Effector memory CD4-positive, alpha-beta T cell (primary cell): ENCODE measurements around the gene TMCO2.
"Not testable (repeated sequence)": the region's sequence is repeated elsewhere in the genome, so short reads cannot be mapped to it uniquely, and the experiment has no call there.

Experiments
- DNase-seq, 3 donors: peaks; one replicate each; pipeline ENCODE4 v3.0.0-alpha.2; 2020
- H3K27ac ChIP-seq: 2 replicates; pipeline ENCODE4 v1.7.0; 2013; ENCODE audit warnings: mild to moderate bottlenecking, low read length, moderate library complexity; ENCODE audit not compliant: insufficient read depth, poor library complexity, severe bottlenecking
- H3K27me3 ChIP-seq: replicated peaks from 2 replicates; pipeline ENCODE4 v1.7.0; 2013; ENCODE audit warnings: mild to moderate bottlenecking, low read length; ENCODE audit not compliant: insufficient read depth, control insufficient read depth, poor library complexity, severe bottlenecking
- H3K36me3 ChIP-seq: 2 replicates; pipeline ENCODE4 v1.7.0; 2013; ENCODE audit warnings: mild to moderate bottlenecking, low read length, moderate library complexity; ENCODE audit not compliant: control insufficient read depth, insufficient read depth
- H3K4me1 ChIP-seq: 2 replicates; pipeline ENCODE4 v1.7.0; 2013; ENCODE audit warnings: low read length, mild to moderate bottlenecking; ENCODE audit not compliant: control insufficient read depth, insufficient read depth, poor library complexity, severe bottlenecking
- H3K4me3 ChIP-seq: 2 replicates; pipeline ENCODE4 v1.7.0; 2013; ENCODE audit warnings: low read length, low read depth, mild to moderate bottlenecking; ENCODE audit not compliant: insufficient read depth, poor library complexity, severe bottlenecking
- H3K9me3 ChIP-seq: 2 replicates; pipeline ENCODE4 v1.7.0; 2013; ENCODE audit warnings: mild to moderate bottlenecking, low read length, moderate library complexity; ENCODE audit not compliant: control insufficient read depth
- total RNA-seq, 3 donors: gene quantifications; one replicate each; lab custom pipeline; 2026; lab: John Stamatoyannopoulos, UW

Gene TMCO2
- total RNA-seq, result 0 to 0.35 (median 0) reads per million in 3 donors

DNA sequence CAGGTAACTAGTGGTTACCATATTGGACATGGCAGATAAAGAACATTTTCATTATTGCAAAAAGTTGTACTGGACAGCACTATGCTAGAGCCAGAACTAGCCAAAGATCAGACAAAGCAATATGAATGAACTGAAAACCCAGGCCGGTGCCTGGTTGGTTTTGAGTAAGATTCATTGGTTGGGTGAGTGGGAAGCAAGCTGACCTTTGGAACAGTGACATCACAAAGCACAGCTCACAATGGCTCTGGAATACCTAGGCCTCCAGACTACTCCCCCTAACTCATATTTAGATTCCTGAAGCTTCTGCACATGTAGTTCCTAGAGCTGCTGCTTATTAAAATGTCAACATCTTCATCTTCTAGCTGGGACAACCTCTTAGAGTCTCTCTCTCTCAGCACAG, at the start of gene TMCO2:
Gene TMCO2 (plus strand): TSS at position 283 of the 400 bp plus-strand sequence. CDS start 57 bp downstream, at position 340.
- no peak for DNase-seq
- Histone ChIP-seq H3K27ac (no peak within 1 kb of the TSS), H3K27me3 (no peaks in the 10 kb centered on the region), H3K9me3 (no peaks in the 10 kb centered on the region), H3K4me1 (no peaks in the 10 kb centered on the region), H3K4me3 (no peak within 1 kb of the TSS), H3K36me3 (no peaks in the 10 kb centered on the region)

DNA sequence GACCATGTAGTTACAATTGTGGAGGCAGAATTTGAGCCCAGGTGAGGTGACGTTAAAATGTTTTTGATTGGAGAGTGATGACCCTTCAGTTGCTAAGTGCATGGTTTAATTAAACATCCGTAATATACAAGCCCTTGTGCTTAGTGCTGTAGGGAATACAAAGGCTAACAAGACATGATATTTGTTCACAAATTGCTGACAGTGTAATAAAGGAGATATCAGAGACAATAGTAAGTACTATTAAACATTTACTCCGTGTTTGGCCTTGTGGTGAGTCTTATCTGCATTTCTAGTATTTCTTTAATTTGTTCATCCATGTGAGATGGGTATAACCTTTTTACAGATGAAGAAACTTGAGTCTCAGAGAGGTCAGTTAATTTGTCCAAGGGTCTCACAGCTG, 48.6 kb upstream of the TMCO2 start:
- H3K36me3 ChIP-seq, result peaks cover 27% of the 10 kb centered on the region
- H3K27me3 ChIP-seq, result no peaks in the 10 kb centered on the region
- no peaks in the 10 kb centered on the region for H3K9me3 ChIP-seq
- DNase-seq, result no peak
- no peak overlapping the region for H3K27ac ChIP-seq
- no peak overlapping the region for H3K4me3 ChIP-seq
- no peaks in the 10 kb centered on the region for H3K4me1 ChIP-seq

GRCh38 chr1:40204856-40205255, 42.9 kb upstream of the TMCO2 start:
- Histone ChIP-seq H3K36me3 (peaks cover 39% of the 10 kb centered on the region), H3K4me3 (no peak overlapping the region), H3K27ac (no peak overlapping the region), H3K4me1 (no peaks in the 10 kb centered on the region), H3K9me3 (no peaks in the 10 kb centered on the region), H3K27me3 (no peaks in the 10 kb centered on the region)
- no peak for DNase-seq

GRCh38 chr1:40210511-40211204, 37.1 kb upstream of the TMCO2 start:
- H3K27ac ChIP-seq, result no peak overlapping the region
- H3K36me3 ChIP-seq, result peaks cover 31% of the 10 kb centered on the region
- no peaks in the 10 kb centered on the region for H3K27me3 ChIP-seq
- H3K9me3 ChIP-seq, result no peaks in the 10 kb centered on the region
- H3K4me3 ChIP-seq, result no peak overlapping the region
- no peak for DNase-seq
- no peaks in the 10 kb centered on the region for H3K4me1 ChIP-seq

- Histone ChIP-seq H3K9me3 (no peaks in the 10 kb centered on the region), H3K36me3 (no peaks in the 10 kb centered on the region), H3K4me3 (no peak overlapping the region), H3K4me1 (no peaks in the 10 kb centered on the region), H3K27me3 (no peaks in the 10 kb centered on the region), H3K27ac (no peak overlapping the region)
- DNase-seq, result no peak
Measured at GRCh38 chr1:40218333-40218732, 29.4 kb upstream of the TMCO2 start.

GRCh38 chr1:40221471-40221905, 26.2 kb upstream of the TMCO2 start:
- not testable (repeated sequence) for H3K4me3 ChIP-seq, DNase-seq, H3K4me1 ChIP-seq, H3K9me3 ChIP-seq, H3K27ac ChIP-seq, H3K36me3 ChIP-seq, H3K27me3 ChIP-seq

DNA sequence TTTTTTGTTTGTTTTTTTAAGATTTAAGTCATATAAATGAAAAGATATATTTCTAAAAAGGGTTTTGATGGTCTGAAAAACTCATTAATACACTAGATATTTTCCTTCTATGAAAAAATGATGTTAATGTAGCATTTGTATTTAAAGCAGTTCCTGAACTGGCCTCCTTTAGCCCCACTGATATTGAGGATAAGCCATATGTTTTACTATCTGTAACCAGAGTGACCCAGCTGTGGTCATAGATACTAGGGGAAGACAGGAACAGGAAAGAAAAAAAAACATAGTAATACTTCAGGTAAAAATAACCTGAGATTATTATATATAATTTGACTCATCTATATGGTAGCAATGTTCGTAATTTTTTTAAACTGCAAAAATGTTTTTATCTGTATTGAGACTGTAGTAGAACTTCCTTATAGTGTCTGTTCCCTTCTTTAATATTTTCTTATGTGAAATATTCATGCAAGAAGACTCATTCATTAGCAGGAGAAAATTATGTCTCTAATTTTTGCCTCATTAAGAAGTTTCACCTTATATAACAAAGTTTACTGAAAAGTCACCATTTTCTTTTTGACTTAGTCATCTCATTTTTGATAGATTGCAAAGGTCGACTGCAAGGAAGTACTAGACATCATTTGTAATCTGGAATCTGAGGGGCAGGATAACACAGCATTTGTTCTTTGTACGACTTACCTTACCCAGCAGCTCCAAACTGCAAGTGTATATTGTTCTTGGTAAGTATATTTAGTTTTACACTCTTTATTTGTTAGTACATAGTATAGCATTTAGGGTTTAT, 25.6 kb upstream of the TMCO2 start:
- Histone ChIP-seq H3K27ac (no peak overlapping the region), H3K4me1 (no peaks in the 10 kb centered on the region), H3K4me3 (no peak overlapping the region), H3K36me3 (no peaks in the 10 kb centered on the region), H3K9me3 (no peaks in the 10 kb centered on the region), H3K27me3 (no peaks in the 10 kb centered on the region)
- DNase-seq, result no peak

GRCh38 chr1:40224040-40224439, 23.7 kb upstream of the TMCO2 start:
- H3K36me3 ChIP-seq, result peaks cover 6% of the 10 kb centered on the region
- H3K4me3 ChIP-seq, result no peak overlapping the region
- H3K27me3 ChIP-seq, result no peaks in the 10 kb centered on the region
- H3K4me1 ChIP-seq, result no peaks in the 10 kb centered on the region
- DNase-seq, result no peak
- H3K9me3 ChIP-seq, result no peaks in the 10 kb centered on the region
- H3K27ac ChIP-seq, result no peak overlapping the region

GRCh38 chr1:40226192-40226591, 21.5 kb upstream of the TMCO2 start:
- H3K27ac ChIP-seq, result no peak overlapping the region
- DNase-seq, result no peak
- H3K4me1 ChIP-seq, result no peaks in the 10 kb centered on the region
- H3K9me3 ChIP-seq, result no peaks in the 10 kb centered on the region
- H3K36me3 ChIP-seq, result peaks cover 13% of the 10 kb centered on the region
- no peak overlapping the region for H3K4me3 ChIP-seq
- no peaks in the 10 kb centered on the region for H3K27me3 ChIP-seq

GRCh38 chr1:40232444-40232843, 15.3 kb upstream of the TMCO2 start:
- Histone ChIP-seq H3K27me3 (no peaks in the 10 kb centered on the region), H3K36me3 (peaks cover 60% of the 10 kb centered on the region), H3K4me1 (no peaks in the 10 kb centered on the region), H3K27ac (no peak overlapping the region), H3K9me3 (no peaks in the 10 kb centered on the region), H3K4me3 (no peak overlapping the region)
- DNase-seq, result peak in 1 of 3 donors; percentile 17
